Activated CD4-positive, alpha-beta T cell treated with anti-CD3 and anti-CD28 coated beads, Interleukin-2, amount 10 ng/mL, durations not matched to agents 24 days and 14 days (primary cell): ENCODE data around the gene TAF6. TPM values are rescaled to one million over a fixed set of nuclear protein-coding genes. Genes with fewer than 3 reads are reported as not detected.
"Not testable (repeated sequence)": the region's sequence is repeated elsewhere in the genome, so short reads cannot be mapped to it uniquely, and the experiment has no call there.

Experiments
- DNase-seq: peaks from one replicate; pipeline ENCODE4 v3.0.0; 2022
- H3K27ac Mint-ChIP-seq: one replicate; pipeline ENCODE4 v1.8.0; 2022; ENCODE audit warnings: mild to moderate bottlenecking, mixed read lengths
- H3K27me3 Mint-ChIP-seq: one replicate; pipeline ENCODE4 v1.8.0; 2022; ENCODE audit warnings: mixed read lengths
- H3K36me3 Mint-ChIP-seq: one replicate; pipeline ENCODE4 v1.8.0; 2022; ENCODE audit warnings: low read depth, mild to moderate bottlenecking, mixed read lengths
- H3K4me1 Mint-ChIP-seq: one replicate; pipeline ENCODE4 v1.8.0; 2021; ENCODE audit warnings: mixed read lengths
- H3K4me3 Mint-ChIP-seq: one replicate; pipeline ENCODE4 v1.8.0; 2022; ENCODE audit warnings: mild to moderate bottlenecking, moderate library complexity, mixed read lengths
- H3K9me3 Mint-ChIP-seq: one replicate; pipeline ENCODE4 v1.8.0; 2021; ENCODE audit warnings: mixed read lengths
- intact Hi-C: fragments of 100-400 bp; cut with micrococcal nuclease; formaldehyde crosslinking; loops from one replicate; pipeline ENCODE4 v1.15.1; 2023
- total RNA-seq: library from RNA; stranded (reverse); gene quantifications from 2 replicates; pipeline ENCODE4 v1.2.3, GENCODE V29; 2022

The TAF6 gene
- total RNA-seq, 1 donor from 2014 or later: 68.4 TPM

DNA sequence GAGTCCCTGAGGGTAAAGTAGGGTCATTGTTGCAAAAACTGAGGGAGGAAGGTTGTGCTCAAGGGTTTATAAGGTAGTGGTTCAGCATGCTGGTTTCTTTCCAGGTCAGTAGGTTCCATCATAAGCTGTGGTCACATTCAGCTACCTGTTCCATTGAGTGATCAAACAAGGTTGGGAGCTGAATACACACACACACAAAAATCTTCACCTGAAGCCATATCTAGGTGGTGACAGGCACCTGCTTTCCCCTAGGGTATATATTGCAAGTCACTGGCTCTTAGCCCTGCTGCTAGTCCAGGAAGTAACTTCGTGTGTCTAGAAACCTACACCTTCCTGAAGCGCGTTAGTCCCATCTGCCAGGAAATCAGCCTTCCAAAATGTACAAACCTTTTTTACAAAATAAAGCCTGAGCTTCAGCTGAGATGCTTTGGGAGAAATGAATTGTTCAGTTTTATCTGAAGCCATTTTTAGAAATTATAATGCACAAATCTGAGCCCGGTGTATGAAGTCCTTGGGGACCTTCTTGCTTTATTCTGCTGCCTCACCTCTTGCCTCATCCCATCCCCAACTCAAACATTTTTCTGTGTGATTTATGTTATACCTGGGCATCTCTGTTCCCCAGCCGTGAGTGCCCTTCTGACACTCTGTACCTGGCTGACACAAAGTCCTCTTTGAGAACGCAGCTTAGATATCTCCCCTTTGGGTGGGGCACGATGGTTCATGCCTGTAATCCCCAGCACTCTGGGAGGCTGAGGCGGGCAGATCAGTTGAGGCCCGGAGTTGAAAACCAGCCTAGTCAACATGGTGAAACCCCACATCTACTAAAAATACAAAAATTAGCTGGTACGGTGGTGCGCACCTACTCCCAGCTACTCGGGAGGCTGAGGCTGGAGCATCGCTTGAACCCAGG is 18.9 kb upstream of the TAF6 start:
- Mint-ChIP-seq H3K4me1 (peaks cover 17% of the 10 kb centered on the region), H3K36me3 (no peaks in the 10 kb centered on the region), H3K4me3 (no peak overlapping the region), H3K27ac (peak overlapping the region; percentile 52), H3K9me3 (no peaks in the 10 kb centered on the region), H3K27me3 (no peaks in the 10 kb centered on the region)
- intact Hi-C loops: no loop called here
- peak; percentile 69 for DNase-seq

DNA sequence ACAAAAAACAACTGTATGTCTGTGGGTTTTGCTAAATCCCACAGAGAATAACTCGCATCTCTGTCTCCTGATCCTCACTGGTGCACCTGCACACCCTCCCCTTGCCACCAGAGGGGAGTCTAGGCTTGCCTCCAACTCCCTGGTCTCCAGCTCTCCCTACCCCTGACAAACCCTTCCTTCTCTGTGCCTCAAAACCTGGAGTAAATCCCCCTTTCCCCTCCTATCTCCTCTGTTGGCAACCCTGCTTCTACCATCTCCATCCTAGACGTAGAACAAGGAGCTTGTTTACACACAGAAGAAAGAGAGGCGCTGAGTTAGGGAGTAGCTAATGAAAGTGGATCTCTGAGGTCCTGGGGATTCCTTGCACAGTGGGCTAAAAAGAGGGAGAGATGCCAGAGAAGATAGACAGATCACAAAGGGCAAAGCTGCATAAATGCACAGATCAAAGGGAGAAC is 13.6 kb upstream of the TAF6 start:
- intact Hi-C loops: no loop called here
- DNase-seq: peak; percentile 91
- Mint-ChIP-seq H3K27ac (no peak overlapping the region), H3K27me3 (no peaks in the 10 kb centered on the region), H3K36me3 (no peaks in the 10 kb centered on the region), H3K9me3 (no peaks in the 10 kb centered on the region), H3K4me1 (peaks cover 18% of the 10 kb centered on the region), H3K4me3 (no peak overlapping the region)

DNA sequence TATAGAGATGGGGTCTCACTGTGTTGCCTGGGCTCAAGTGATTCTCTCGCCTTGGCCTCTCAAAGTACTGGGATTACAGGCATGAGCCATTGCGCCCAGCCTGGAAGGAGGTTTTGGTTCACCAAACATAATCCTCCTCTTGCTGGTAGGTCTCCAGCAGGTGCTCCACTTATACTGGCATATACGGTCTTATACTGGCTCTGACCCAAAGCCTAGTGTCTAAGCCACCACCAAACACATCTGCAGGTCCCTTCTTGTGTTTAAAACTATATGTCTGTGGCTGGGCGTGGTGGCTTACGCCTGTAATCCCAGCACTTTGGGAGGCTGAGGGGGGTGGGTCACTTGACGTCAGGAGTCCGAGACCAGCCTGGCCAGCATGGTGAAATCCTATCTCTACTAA is 13.0 kb upstream of the TAF6 start:
- H3K4me3 Mint-ChIP-seq: no peak overlapping the region
- intact Hi-C loops: no loop called here

DNA sequence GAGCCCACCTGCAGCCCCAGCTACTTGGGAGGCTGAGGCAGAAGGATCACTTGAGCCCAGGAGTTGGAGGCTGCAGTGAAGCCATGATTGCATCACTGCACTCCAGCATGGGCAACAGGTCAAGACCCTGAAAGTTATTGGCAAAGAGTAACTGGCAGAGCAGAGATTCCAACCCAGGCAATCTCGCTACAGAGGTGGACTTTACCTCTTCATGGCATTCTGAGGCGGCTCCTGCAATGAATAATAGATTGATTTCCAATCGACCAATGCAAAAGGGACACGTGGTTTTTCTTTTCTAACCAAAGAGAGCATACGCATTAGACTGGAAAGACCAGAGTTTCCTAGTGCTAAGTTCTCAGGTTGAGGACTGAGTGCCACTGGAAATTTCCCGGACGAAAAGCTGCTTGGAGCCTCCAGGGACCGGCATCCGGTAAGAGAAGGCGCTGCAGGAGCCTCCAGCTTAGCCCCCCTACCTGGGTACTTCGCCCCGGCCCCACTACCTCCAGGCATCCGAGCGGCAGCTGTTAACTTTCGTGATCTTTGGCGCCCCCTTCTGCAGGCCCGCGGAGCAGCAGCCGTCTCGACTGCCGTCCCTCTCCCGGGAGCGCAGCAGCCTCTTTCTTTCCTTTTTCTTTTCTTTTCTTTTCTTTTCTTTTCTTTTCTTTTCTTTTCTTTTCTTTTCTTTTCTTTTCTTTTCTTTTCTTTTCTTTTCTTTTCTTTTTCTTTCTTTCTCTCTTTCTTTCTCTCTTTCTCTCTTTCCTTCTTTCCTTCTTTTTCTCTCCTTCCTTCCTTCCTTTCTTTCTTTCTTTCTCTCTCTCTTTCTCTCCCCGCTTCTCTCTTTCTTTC is 11.7 kb upstream of the TAF6 start:
- Mint-ChIP-seq H3K4me1 (peaks cover 19% of the 10 kb centered on the region), H3K27ac (no peak overlapping the region), H3K27me3 (no peaks in the 10 kb centered on the region), H3K9me3 (no peaks in the 10 kb centered on the region), H3K36me3 (no peaks in the 10 kb centered on the region), H3K4me3 (peak overlapping the region; percentile 63)
- intact Hi-C loops: loop anchor here (1.0 kb wide), 2 partner anchors 137 to 213 kb away; no protein-coding TSS in a partner anchor
- peak; percentile 96 for DNase-seq

More for the DNA sequence above, 13.0 kb upstream of the TAF6 start:
- no peak for DNase-seq
- H3K36me3 Mint-ChIP-seq: no peaks in the 10 kb centered on the region
- H3K27me3 Mint-ChIP-seq: no peaks in the 10 kb centered on the region
- no peaks in the 10 kb centered on the region for H3K9me3 Mint-ChIP-seq
- no peak overlapping the region for H3K27ac Mint-ChIP-seq
- H3K4me1 Mint-ChIP-seq: peaks cover 16% of the 10 kb centered on the region

DNA sequence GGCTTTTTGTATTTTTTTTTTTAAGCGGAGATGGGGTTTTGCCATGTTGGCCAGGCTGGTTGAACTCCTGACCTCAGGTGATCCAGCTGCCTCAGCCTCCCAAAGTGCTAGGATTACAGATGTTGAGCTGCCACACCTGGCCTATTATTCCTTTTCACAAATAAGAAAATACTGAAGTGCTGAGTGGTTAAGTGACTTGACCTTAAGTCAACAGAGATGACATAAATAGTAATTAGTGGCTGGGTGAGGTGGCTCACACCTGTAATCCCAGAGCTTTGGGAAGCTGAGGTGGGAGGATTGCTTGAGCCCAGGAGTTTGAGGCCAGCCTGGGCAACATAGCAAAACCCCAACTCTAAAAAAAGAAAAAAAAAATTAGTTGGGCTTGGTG is 11.1 kb upstream of the TAF6 start:
- not testable (repeated sequence) for H3K4me3 Mint-ChIP-seq, H3K36me3 Mint-ChIP-seq, H3K27me3 Mint-ChIP-seq, H3K9me3 Mint-ChIP-seq, DNase-seq, H3K27ac Mint-ChIP-seq
- H3K4me1 Mint-ChIP-seq: peaks cover 22% of the 10 kb centered on the region
- intact Hi-C loops: loop anchor here (1.0 kb wide), 1 partner anchor 136 kb away; no protein-coding TSS in a partner anchor

DNA sequence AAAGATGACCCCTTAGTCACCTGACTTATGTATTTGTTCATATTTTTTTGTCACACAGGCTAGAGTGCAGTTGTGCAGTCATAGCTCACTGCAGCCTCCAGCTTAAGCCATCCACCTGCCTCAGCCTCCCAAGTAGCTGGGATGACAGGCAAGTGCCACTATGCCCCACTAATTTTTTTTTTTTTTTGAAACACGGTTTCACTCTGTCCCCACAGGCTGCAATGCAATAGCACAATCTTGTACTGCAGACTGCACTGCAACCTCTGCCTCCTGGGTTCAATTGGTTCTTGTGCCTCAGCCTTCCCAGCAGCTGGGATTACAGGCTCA is 9.4 kb upstream of the TAF6 start:
- H3K4me1 Mint-ChIP-seq: peaks cover 28% of the 10 kb centered on the region
- peak overlapping the region; percentile 99 for H3K4me3 Mint-ChIP-seq
- no peaks in the 10 kb centered on the region for H3K9me3 Mint-ChIP-seq
- H3K36me3 Mint-ChIP-seq: peaks cover 6% of the 10 kb centered on the region
- no peaks in the 10 kb centered on the region for H3K27me3 Mint-ChIP-seq
- no peak for DNase-seq
- H3K27ac Mint-ChIP-seq: peak overlapping the region; percentile 73
- intact Hi-C loops: loop anchor here (5.0 to 10.0 kb wide), 5 partner anchors 94 to 456 kb away; partner anchors contain the start of genes FBXO24, LRCH4 and ZKSCAN1

DNA sequence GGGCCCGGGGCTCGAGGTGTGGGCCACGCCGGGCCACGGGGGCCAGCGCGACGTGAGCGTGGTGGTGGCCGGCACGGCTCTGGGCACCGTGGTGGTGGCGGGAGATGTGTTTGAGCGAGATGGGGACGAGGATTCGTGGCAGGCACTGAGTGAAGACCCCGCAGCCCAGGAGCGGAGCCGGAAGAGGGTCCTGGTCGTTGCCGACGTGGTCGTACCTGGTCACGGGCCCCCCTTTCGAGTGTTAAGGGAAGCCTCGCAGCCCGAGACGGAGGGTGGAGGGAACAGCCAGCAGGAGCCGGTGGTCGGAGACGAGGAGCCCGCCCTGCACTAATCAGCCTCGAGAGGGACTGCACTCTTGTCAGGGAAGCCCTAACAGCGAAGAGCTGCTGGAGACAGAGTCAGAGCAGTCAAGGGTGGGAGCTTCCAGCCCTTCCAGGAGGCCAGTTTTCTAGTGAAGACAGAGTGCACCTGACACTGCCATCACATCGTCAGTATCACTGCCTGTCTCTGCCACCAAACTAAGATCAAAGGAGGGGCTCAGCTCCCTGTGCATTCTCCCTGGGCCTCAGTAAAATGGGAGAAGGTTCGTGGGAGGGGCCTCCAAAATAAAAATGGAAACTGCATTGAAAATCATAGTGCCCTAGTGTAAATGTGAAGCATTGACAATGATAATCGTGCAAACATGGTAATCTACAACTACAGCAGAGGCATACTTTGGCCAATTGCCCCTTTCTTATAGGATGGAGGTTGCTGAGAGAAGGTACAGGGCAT is 8.9 kb upstream of the TAF6 start:
- H3K4me1 Mint-ChIP-seq: peaks cover 28% of the 10 kb centered on the region
- peak overlapping the region; percentile 99 for H3K4me3 Mint-ChIP-seq
- no peaks in the 10 kb centered on the region for H3K27me3 Mint-ChIP-seq
- DNase-seq: peak; percentile 78
- H3K9me3 Mint-ChIP-seq: no peaks in the 10 kb centered on the region
- intact Hi-C loops: loop anchor here (1.0 to 10.0 kb wide), 9 partner anchors 9 to 457 kb away; partner anchors contain the start of genes AP4M1, CNPY4, COPS6 and FBXO24
- H3K27ac Mint-ChIP-seq: peak overlapping the region; percentile 73
- H3K36me3 Mint-ChIP-seq: peaks cover 8% of the 10 kb centered on the region

DNA sequence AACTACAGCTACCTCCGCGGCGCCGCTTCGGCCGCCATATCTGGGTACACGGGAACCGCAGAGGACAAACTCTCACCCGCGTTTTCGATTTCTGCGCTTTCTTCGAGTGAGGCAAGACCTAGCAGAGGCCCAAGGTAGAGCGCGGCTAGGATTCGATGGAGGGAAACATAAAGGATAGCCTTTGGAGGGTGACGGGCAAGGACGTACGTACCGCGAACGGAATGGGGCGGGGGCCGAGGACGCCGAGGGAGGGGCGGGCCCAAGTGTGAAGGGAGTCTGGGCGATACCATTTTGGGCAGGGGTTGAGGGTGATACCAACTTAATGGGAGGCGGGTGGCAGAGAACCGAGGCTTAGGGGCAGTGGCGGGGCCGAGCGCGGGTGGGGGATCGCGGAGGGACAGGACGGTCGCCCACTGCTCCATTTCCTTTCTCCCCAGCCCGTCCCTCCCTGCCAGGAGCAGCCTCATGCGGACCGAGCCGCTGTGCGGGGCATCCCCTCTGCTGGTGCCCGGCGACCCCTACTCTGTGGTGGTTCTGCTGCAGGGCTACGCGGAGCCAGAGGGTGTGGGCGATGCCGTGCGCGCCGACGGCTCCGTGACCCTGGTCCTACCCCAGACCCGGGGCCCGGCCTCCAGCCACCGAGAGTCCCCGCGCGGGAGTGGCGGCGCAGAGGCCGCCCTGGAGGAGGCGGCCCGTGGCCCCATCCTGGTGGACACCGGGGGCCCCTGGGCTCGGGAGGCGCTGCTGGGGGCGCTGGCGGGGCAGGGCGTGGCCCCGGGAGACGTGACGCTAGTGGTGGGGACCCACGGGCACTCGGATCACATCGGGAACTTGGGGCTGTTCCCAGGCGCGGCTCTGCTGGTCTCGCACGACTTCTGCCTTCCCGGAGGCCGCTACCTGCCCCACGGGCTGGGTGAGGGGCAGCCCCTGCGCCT is 8.0 kb upstream of the TAF6 start, which contains the start of gene MBLAC1:
Gene MBLAC1 (plus strand): TSS at position 37 of the 935 bp plus-strand sequence. CDS start 429 bp downstream, at position 466.
- peak within 1 kb of the TSS; percentile 99 for H3K4me3 Mint-ChIP-seq
- peaks cover 12% of the 10 kb centered on the region for H3K36me3 Mint-ChIP-seq
- DNase-seq: peak; percentile 97
- intact Hi-C loops: loop anchor here (1.0 to 10.0 kb wide), 9 partner anchors 8 to 458 kb away; partner anchors contain the start of genes AP4M1, CNPY4, COPS6 and FBXO24
- H3K27ac Mint-ChIP-seq: peak within 1 kb of the TSS; percentile 100
- H3K9me3 Mint-ChIP-seq: no peaks in the 10 kb centered on the region
- no peaks in the 10 kb centered on the region for H3K27me3 Mint-ChIP-seq
- peaks cover 22% of the 10 kb centered on the region for H3K4me1 Mint-ChIP-seq

DNA sequence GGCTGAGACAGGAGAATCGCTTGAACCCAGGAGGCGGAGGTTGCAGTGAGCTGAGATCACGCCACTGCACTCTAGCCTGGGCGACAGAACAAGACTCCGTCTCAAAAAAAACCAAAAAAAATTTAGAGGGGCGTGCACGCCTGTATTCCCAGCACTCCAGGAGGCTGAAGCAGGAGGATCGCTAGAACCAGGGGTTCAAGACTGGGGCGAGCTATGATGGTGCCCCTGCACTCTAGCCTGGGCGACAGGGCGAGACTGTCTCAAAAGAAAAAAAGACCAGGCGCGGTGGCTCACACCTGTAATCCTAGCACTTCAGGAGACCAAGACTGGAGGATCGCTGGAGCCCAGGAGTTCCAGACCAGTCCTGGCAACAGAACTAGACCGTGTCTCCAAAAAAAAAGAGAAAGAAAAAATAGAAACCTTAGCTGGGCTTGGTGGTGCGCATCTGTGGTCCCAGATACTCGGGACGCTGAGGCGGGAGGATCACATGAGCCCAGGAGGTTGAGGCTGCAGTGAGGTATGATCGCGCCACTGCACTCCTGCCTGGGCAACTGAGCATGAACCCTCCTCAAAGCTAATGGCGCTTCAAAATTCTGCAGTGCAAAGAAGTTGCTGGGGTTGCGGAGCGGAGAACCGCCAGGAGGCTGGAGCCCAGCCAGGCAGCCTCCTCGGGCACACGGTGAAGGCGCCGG is 7.2 kb upstream of the TAF6 start:
- Mint-ChIP-seq H3K4me1 (peaks cover 24% of the 10 kb centered on the region), H3K36me3 (peaks cover 14% of the 10 kb centered on the region), H3K27me3 (no peaks in the 10 kb centered on the region), H3K9me3 (no peaks in the 10 kb centered on the region), H3K4me3 (peak overlapping the region; percentile 99), H3K27ac (peak overlapping the region; percentile 100)
- DNase-seq: no peak
- intact Hi-C loops: loop anchor here (2.0 to 10.0 kb wide), 7 partner anchors 38 to 458 kb away; partner anchors contain the start of genes COPS6, FBXO24, LRCH4 and MEPCE

DNA sequence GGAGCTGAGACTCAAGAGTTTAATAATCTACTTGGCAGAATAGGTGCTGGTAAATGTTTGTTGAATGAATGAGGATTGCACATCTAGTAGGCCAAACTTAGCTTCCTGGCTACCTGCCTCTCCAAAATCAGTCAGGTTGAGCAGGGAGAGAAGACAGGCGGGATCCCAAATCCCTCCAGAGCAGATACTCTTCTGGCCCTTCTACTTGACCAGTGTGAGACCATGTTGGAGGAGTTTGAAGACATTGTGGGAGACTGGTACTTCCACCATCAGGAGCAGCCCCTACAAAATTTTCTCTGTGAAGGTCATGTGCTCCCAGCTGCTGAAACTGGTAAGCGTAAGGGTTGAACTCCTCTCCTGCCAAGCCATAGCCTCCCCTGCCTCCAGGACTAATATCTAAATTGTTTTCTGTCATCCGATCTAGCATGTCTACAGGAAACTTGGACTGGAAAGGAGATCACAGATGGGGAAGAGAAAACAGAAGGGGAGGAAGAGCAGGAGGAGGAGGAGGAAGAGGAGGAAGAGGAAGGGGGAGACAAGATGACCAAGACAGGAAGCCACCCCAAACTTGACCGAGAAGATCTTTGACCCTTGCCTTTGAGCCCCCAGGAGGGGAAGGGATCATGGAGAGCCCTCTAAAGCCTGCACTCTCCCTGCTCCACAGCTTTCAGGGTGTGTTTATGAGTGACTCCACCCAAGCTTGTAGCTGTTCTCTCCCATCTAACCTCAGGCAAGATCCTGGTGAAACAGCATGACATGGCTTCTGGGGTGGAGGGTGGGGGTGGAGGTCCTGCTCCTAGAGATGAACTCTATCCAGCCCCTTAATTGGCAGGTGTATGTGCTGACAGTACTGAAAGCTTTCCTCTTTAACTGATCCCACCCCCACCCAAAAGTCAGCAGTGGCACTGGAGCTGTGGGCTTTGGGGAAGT is 5.4 kb upstream of the TAF6 start:
- peak overlapping the region; percentile 99 for H3K4me3 Mint-ChIP-seq
- DNase-seq: no peak
- peak overlapping the region; percentile 42 for H3K27ac Mint-ChIP-seq
- peaks cover 14% of the 10 kb centered on the region for H3K36me3 Mint-ChIP-seq
- H3K9me3 Mint-ChIP-seq: no peaks in the 10 kb centered on the region
- no peaks in the 10 kb centered on the region for H3K27me3 Mint-ChIP-seq
- intact Hi-C loops: loop anchor here (5.0 to 10.0 kb wide), 5 partner anchors 98 to 460 kb away; partner anchors contain the start of genes FBXO24, LRCH4 and ZKSCAN1
- peaks cover 27% of the 10 kb centered on the region for H3K4me1 Mint-ChIP-seq

DNA sequence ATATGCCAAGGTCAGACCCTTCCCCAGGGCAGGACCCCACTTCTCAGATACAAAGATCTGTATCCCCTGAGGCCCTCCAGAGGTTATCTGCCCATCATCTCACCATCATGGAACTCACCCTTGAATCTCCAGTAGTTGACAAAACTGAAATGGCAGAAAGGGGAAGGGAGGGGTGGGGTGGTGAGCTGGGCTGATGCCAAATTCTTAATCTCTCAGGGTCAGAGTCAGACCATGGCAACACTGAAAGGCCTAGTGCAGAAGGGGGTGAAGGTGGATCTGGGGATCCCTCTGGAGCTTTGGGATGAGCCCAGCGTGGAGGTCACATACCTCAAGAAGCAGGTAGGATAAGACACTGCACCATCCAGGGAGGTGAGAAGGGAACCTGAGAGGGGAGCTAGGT is 3.4 kb upstream of the TAF6 start:
- Mint-ChIP-seq H3K9me3 (no peaks in the 10 kb centered on the region), H3K27me3 (no peaks in the 10 kb centered on the region), H3K36me3 (peaks cover 18% of the 10 kb centered on the region), H3K27ac (no peak overlapping the region), H3K4me3 (no peak overlapping the region), H3K4me1 (peaks cover 28% of the 10 kb centered on the region)
- intact Hi-C loops: loop anchor here (10.0 kb wide), 2 partner anchors 422 to 462 kb away; partner anchors contain the start of genes FBXO24 and LRCH4
- no peak for DNase-seq
